ENCODE data around the gene PTPRR. TPM values are rescaled to one million over a fixed set of nuclear protein-coding genes. Genes with fewer than 3 reads are reported as not detected.

PTPRR gene
- total RNA-seq, 1 donor from 2014 or later: 0.33 TPM

DNA sequence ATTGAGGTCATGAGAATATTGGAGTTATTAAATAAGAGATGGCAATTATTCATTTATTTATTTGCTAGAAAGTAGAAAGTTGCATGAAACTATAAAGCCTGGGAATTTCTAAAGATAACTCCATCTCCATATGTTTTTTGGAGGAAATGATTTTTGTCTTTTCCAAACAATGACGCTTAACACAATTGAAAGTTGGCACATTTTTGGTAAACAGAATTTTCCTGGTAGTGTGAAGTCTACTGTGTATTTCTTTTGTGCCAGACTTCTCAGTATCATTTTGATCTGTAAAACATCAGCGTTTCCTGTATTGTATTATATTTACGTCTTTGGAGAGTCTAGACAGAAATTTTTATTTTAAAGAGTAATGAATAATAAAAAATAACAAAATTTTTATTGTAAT lies 249.6 kb downstream of the PTPRR start:
- H3K27ac Mint-ChIP-seq (ENCODE audit: unreplicated experiment): no peak overlapping the region
- TF ChIP-seq CTCF (IDR thresholded peaks at IDR 0.05; ENCODE audit: unreplicated experiment): no peak
- no peak overlapping the region for H3K4me3 Mint-ChIP-seq (ENCODE audit: unreplicated experiment)
- no peaks in the 10 kb centered on the region for H3K36me3 Mint-ChIP-seq (ENCODE audit: low read depth, unreplicated experiment)
- no peak for DNase-seq (ENCODE audit: low spot score)
- H3K4me1 Mint-ChIP-seq (ENCODE audit: unreplicated experiment): peaks cover 2% of the 10 kb centered on the region
- no peaks in the 10 kb centered on the region for H3K27me3 Mint-ChIP-seq (ENCODE audit: unreplicated experiment)
- H3K9me3 Mint-ChIP-seq (ENCODE audit: unreplicated experiment): no peaks in the 10 kb centered on the region

DNA sequence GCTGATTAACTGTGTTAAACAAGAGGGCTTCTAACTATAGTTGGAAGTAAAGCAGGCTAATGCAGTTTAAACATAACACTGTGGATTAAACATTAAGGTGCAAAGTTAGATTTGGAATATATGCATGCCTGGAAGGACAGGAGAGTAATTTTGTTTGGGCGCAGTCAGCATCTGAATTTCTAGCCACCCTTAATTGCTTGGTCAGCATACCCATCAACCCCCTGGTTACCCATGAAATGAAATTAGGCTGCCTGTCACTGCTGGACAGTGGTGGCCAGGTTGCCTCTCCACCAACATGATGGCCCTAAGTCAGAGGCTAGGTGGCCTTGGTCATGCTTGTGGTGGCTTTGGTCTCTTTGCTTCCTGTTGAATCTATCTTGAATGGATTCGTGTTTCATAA lies 253.3 kb downstream of the PTPRR start:
- DNase-seq (ENCODE audit: low spot score): no peak
- Mint-ChIP-seq H3K9me3 (ENCODE audit: unreplicated experiment) (no peaks in the 10 kb centered on the region), H3K4me1 (ENCODE audit: unreplicated experiment) (peaks cover 7% of the 10 kb centered on the region), H3K4me3 (ENCODE audit: unreplicated experiment) (no peak overlapping the region), H3K27me3 (ENCODE audit: unreplicated experiment) (no peaks in the 10 kb centered on the region), H3K36me3 (ENCODE audit: low read depth, unreplicated experiment) (no peaks in the 10 kb centered on the region), H3K27ac (ENCODE audit: unreplicated experiment) (no peak overlapping the region)
- no peak for TF ChIP-seq CTCF (IDR thresholded peaks at IDR 0.05; ENCODE audit: unreplicated experiment)

DNA sequence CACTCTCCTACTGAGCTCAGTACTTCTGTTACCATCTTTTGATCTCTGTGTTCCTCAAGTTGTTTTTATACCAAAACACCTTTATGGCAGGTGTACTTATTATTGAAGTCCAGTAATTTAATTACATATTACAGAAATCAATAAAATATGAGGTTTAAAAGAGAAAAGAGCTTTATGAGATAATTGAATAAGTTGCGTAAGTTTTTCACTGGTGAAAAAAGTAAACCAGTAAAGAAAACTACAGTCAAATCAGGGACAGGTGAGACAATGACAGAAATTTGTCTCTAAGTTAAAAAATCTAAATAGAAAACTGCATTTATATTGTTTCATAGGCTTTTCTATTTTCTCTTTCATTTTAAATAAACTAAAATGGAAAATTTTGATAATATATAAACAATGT lies 254.2 kb downstream of the PTPRR start:
- Mint-ChIP-seq H3K4me1 (ENCODE audit: unreplicated experiment) (peaks cover 7% of the 10 kb centered on the region), H3K27me3 (ENCODE audit: unreplicated experiment) (no peaks in the 10 kb centered on the region), H3K36me3 (ENCODE audit: low read depth, unreplicated experiment) (no peaks in the 10 kb centered on the region), H3K27ac (ENCODE audit: unreplicated experiment) (no peak overlapping the region), H3K4me3 (ENCODE audit: unreplicated experiment) (no peak overlapping the region), H3K9me3 (ENCODE audit: unreplicated experiment) (no peaks in the 10 kb centered on the region)
- DNase-seq (ENCODE audit: low spot score): no peak
- TF ChIP-seq CTCF (IDR thresholded peaks at IDR 0.05; ENCODE audit: unreplicated experiment): no peak

- no peak overlapping the region for H3K4me3 Mint-ChIP-seq (ENCODE audit: unreplicated experiment)
- no peaks in the 10 kb centered on the region for H3K27me3 Mint-ChIP-seq (ENCODE audit: unreplicated experiment)
- peaks cover 7% of the 10 kb centered on the region for H3K4me1 Mint-ChIP-seq (ENCODE audit: unreplicated experiment)
- no peaks in the 10 kb centered on the region for H3K9me3 Mint-ChIP-seq (ENCODE audit: unreplicated experiment)
- no peak for DNase-seq (ENCODE audit: low spot score)
- no peak overlapping the region for H3K27ac Mint-ChIP-seq (ENCODE audit: unreplicated experiment)
- TF ChIP-seq CTCF (IDR thresholded peaks at IDR 0.05; ENCODE audit: unreplicated experiment): no peak
- no peaks in the 10 kb centered on the region for H3K36me3 Mint-ChIP-seq (ENCODE audit: low read depth, unreplicated experiment)
Measured at GRCh38 chr12:70664465-70664881, 256.1 kb downstream of the PTPRR start.

DNA sequence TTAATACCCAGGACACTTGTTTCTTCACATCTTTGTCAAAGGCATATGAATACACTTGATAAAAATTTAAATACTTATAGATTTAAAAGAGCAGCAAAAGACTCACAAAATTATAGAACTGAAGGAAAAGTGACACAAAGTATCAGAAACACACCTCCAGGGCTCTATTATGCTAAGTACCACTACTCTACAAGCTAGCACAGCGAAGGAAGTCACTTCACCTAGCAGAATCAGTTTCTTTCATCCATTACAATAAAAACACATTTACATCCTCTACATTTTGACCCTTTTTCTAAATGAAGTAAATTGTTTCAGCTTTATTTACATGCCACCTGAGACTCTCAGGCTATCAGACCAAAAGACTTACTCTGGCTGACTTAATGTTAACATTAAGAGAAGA lies 256.7 kb downstream of the PTPRR start:
- H3K4me3 Mint-ChIP-seq (ENCODE audit: unreplicated experiment): no peak overlapping the region
- no peaks in the 10 kb centered on the region for H3K27me3 Mint-ChIP-seq (ENCODE audit: unreplicated experiment)
- H3K4me1 Mint-ChIP-seq (ENCODE audit: unreplicated experiment): peaks cover 7% of the 10 kb centered on the region
- H3K36me3 Mint-ChIP-seq (ENCODE audit: low read depth, unreplicated experiment): no peaks in the 10 kb centered on the region
- no peak for TF ChIP-seq CTCF (IDR thresholded peaks at IDR 0.05; ENCODE audit: unreplicated experiment)
- H3K27ac Mint-ChIP-seq (ENCODE audit: unreplicated experiment): no peak overlapping the region
- DNase-seq (ENCODE audit: low spot score): no peak
- no peaks in the 10 kb centered on the region for H3K9me3 Mint-ChIP-seq (ENCODE audit: unreplicated experiment)

Measured in endothelial cell (in vitro differentiated cells).